A549 (cell line): ENCODE results near the gene CACNA1I. TPM values are rescaled to one million over a fixed set of nuclear protein-coding genes. Genes with fewer than 3 reads are reported as not detected.

Source experiments
- BHLHE40 ChIP-seq: IDR thresholded peaks from 2 replicates; pipeline ENCODE4 v1.6.1; 2012; ENCODE audit warnings: low read depth, low read length, inconsistent platforms
- CBX2 ChIP-seq: fragments of 200-600 bp; sonication (generic); IDR thresholded peaks from 2 replicates; pipeline ENCODE4 v1.6.1; 2016; ENCODE audit warnings: low read depth, mild to moderate bottlenecking, borderline replicate concordance
- CHD2 ChIP-seq: fragments of 150-350 bp; IDR thresholded peaks from 2 replicates; pipeline ENCODE4 v1.6.1; 2014; ENCODE audit warnings: low read length; ENCODE audit not compliant: partially characterized antibody
- EHMT2 ChIP-seq: fragments of 200-600 bp; sonication (generic); IDR thresholded peaks from 2 replicates; pipeline ENCODE4 v1.6.1; 2016; ENCODE audit warnings: antibody characterized with exemption, low read depth, mild to moderate bottlenecking, moderate library complexity
- EP300 ChIP-seq, 2 experiments: fragments of >200 bp; sonication (Bioruptor Twin); formaldehyde crosslinking; IDR thresholded peaks; 2 replicates in 1 of 2; 3 replicates in 1 of 2; pipeline ENCODE4 v1.6.1; 2016 to 2017
- ESRRA ChIP-seq: fragments of 150-350 bp; IDR thresholded peaks from 2 replicates; pipeline ENCODE4 v1.6.1; 2014; ENCODE audit warnings: mild to moderate bottlenecking, low read length, borderline replicate concordance
- FOSL2 ChIP-seq, 2 experiments: fragments of 450-650 bp in 1 of 2; fragments of >200 bp in 1 of 2; sonication (Bioruptor Twin) in 1 of 2; formaldehyde crosslinking; IDR thresholded peaks; 2 replicates each; pipeline versions ENCODE4 v1.5.0 to v1.6.1; 2016 to 2020; ENCODE audit warnings: mild to moderate bottlenecking in 1 of 2, moderate library complexity in 1 of 2
- FOXS1 ChIP-seq: fragments of 250-450 bp; sonication (Bioruptor Pico); IDR thresholded peaks from 2 replicates; pipeline ENCODE4 v1.5.0; 2020; ENCODE audit warnings: mild to moderate bottlenecking, moderate library complexity
- HEYL ChIP-seq: fragments of 250-450 bp; sonication (Bioruptor Pico); IDR thresholded peaks from 2 replicates; pipeline ENCODE4 v1.8.0; 2021; ENCODE audit warnings: mild to moderate bottlenecking, moderate library complexity
- JUNB ChIP-seq: fragments of >200 bp; sonication (Bioruptor Twin); formaldehyde crosslinking; IDR thresholded peaks from 2 replicates; pipeline ENCODE4 v1.6.1; 2016
- MAZ ChIP-seq: fragments of 150-350 bp; IDR thresholded peaks from 2 replicates; pipeline ENCODE4 v1.6.1; 2014; ENCODE audit warnings: antibody characterized with exemption, low read depth, low read length, borderline replicate concordance
- MYC ChIP-seq: IDR thresholded peaks from 2 replicates; pipeline ENCODE4 v1.6.1; 2012; ENCODE audit warnings: mild to moderate bottlenecking, inconsistent platforms, low read length, improper control_type of control experiment, borderline replicate concordance
- NFE2L2 ChIP-seq: fragments of 150-350 bp; conservative IDR thresholded peaks from 2 replicates; pipeline ENCODE4 v1.6.1; 2014; ENCODE audit warnings: low read length
- NPAS2 ChIP-seq: fragments of 250-450 bp; sonication (Bioruptor Pico); IDR thresholded peaks from 2 replicates; pipeline ENCODE4 v1.8.0; 2022; ENCODE audit warnings: mild to moderate bottlenecking, moderate library complexity, borderline replicate concordance
- NR3C1 ChIP-seq: fragments of >200 bp; sonication (Bioruptor Twin); formaldehyde crosslinking; IDR thresholded peaks from 3 replicates; pipeline ENCODE4 v1.6.1; 2017
- PHF8 ChIP-seq: fragments of 200-600 bp; sonication (generic); IDR thresholded peaks from 2 replicates; pipeline ENCODE4 v1.6.1; 2016; ENCODE audit warnings: low read depth, mild to moderate bottlenecking, antibody characterized with exemption, moderate library complexity, borderline replicate concordance
- POLR2A ChIP-seq: IDR thresholded peaks from 2 replicates; pipeline ENCODE4 v1.6.1; 2012; ENCODE audit warnings: mild to moderate bottlenecking, low read length
- POLR2AphosphoS2 ChIP-seq: conservative IDR thresholded peaks from 2 replicates; pipeline ENCODE4 v1.6.1; 2012; ENCODE audit warnings: low read length, improper control_type of control experiment, inconsistent platforms
- RAD21 ChIP-seq, 2 experiments: fragments of >200 bp in 1 of 2; sonication (Bioruptor Twin) in 1 of 2; formaldehyde crosslinking in 1 of 2; IDR thresholded peaks in 1 of 2; conservative IDR thresholded peaks in 1 of 2; 2 replicates in 1 of 2; 3 replicates in 1 of 2; pipeline ENCODE4 v1.6.1; 2012 to 2018; ENCODE audit warnings: inconsistent platforms in 1 of 2
- RARB ChIP-seq: fragments of 250-450 bp; sonication (Bioruptor Pico); IDR thresholded peaks from 2 replicates; pipeline ENCODE4 v1.8.0; 2021; ENCODE audit warnings: mild to moderate bottlenecking, moderate library complexity
- RNF2 ChIP-seq: fragments of 200-600 bp; sonication (generic); IDR thresholded peaks from 2 replicates; pipeline ENCODE4 v1.6.1; 2016; ENCODE audit warnings: low read depth, mild to moderate bottlenecking, antibody characterized with exemption, moderate library complexity, borderline replicate concordance
- SREBF2 ChIP-seq: fragments of 450-650 bp; IDR thresholded peaks from 2 replicates; pipeline ENCODE4 v1.6.1; 2014; ENCODE audit warnings: mild to moderate bottlenecking, moderate library complexity
- TFCP2L1 ChIP-seq: fragments of 250-450 bp; sonication (Bioruptor Pico); IDR thresholded peaks from 2 replicates; pipeline ENCODE4 v1.5.0; 2021; ENCODE audit warnings: mild to moderate bottlenecking
- TP53 ChIP-seq: fragments of 250-450 bp; sonication (Bioruptor Pico); IDR thresholded peaks from 2 replicates; pipeline ENCODE4 v1.5.0; 2021; ENCODE audit warnings: mild to moderate bottlenecking, moderate library complexity
- ZC3H11A ChIP-seq: fragments of 450-650 bp; IDR thresholded peaks from 2 replicates; pipeline ENCODE4 v1.6.1; 2014; ENCODE audit warnings: antibody characterized with exemption, mild to moderate bottlenecking
- ZFP36 ChIP-seq: fragments of 450-650 bp; IDR thresholded peaks from 2 replicates; pipeline ENCODE4 v1.6.1; 2014; ENCODE audit warnings: borderline replicate concordance; ENCODE audit not compliant: partially characterized antibody
- polyA plus RNA-seq, 4 experiments: library from polyadenylated mRNA; depleted of rRNA in 3 of 4; stranded (reverse); fragments of >200 nt; fragmentation: RNase III in 1 of 4; extraction: RNeasy Plus Mini Kit Qiagen cat#74134 plus additional on column Dnase treatment in 1 of 4; gene quantifications; 2 replicates in 3 of 4; 3 replicates in 1 of 4; pipeline ENCODE4 v1.2.3, GENCODE V29; 2011 to 2017
- TF ChIP-seq, protein P1 (sequence below): fragments of 200-600 bp; sonication (generic); IDR thresholded peaks from 2 replicates; pipeline ENCODE4 v1.6.1; 2016; ENCODE audit warnings: antibody characterized with exemption, mild to moderate bottlenecking, moderate library complexity
- TF ChIP-seq, protein P2 (sequence below): fragments of >200 bp; sonication (Bioruptor Twin); formaldehyde crosslinking; IDR thresholded peaks from 3 replicates; pipeline ENCODE4 v1.6.1; 2016
- TF ChIP-seq, protein P3 (sequence below): fragments of 150-350 bp; IDR thresholded peaks from 2 replicates; pipeline ENCODE4 v1.6.1; 2014; ENCODE audit warnings: low read depth, mild to moderate bottlenecking, low read length
- TF ChIP-seq, protein P4 (sequence below): fragments of 250-450 bp; sonication (Bioruptor Pico); IDR thresholded peaks from 2 replicates; pipeline ENCODE4 v1.5.0; 2020; ENCODE audit warnings: low read depth, mild to moderate bottlenecking, moderate library complexity
- TF ChIP-seq, protein P5 (sequence below): fragments of >200 bp; sonication (Bioruptor Twin); formaldehyde crosslinking; IDR thresholded peaks from 2 replicates; pipeline ENCODE4 v1.6.1; 2016
- TF ChIP-seq, protein P6 (sequence below): IDR thresholded peaks from 2 replicates; pipeline ENCODE4 v1.6.1; 2012
- TF ChIP-seq, protein P7 (sequence below): fragments of >200 bp; sonication (Bioruptor Twin); formaldehyde crosslinking; IDR thresholded peaks from 3 replicates; pipeline ENCODE4 v1.5.1; 2016

CACNA1I gene
- polyA plus RNA-seq, 2 of the 4 experiments (the other 2 are of a cell fraction) = 0.03 to 0.13 TPM

DNA sequence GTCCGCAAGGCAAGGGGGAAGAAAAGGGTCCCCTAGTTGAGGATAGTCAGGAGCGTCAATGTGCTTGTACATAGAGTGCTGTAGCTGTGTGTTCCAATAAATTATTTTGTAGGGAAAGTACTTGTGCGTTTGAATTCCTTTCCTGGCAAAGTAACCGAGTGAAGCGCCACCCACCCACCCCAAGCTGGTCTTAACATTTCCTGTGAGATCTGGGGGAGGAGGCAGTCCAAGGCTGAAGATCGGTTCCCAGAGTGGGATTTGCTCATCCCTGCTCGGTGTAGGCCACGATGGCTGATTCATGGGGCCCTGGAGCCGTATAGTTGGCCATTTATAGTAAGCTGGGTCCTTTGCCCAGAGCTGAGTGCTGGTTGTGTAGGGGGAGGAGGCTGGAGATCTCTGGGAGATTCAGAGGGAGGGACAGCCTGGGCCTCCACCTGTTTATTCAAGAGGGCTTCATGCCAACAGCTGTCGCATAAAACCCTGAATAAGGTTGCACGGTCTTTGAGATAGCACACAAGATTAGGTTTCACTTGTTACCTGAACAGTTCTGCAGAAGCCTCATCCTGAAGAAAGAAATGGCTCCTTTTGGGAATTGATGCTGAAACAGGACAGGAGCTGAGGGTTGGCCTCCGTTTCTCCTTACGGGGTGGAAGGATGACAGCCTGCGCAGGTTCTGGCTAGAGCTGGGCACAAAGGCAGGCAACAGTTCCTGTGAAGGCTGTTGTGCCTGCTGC is 47.8 kb upstream of the CACNA1I start (continued):
- TF ChIP-seq ZC3H11A (no peak), MYC (no peak), TP53 (peak; percentile 88; the same call in 1 of the 2 replicates), MAZ (no peak), CBX2 (no peak), NFE2L2 (no peak), NR3C1 (no peak), POLR2AphosphoS2 (no peak; the same call in none of the 2 replicates), TFCP2L1 (CRISPR knock-in tag) (peak; percentile 89), RAD21 (conservative IDR thresholded peaks at IDR 0.05 in 1 of 2, IDR thresholded peaks at IDR 0.05 in 1 of 2) (no peak), ZFP36 (no peak), BHLHE40 (no peak), SREBF2 (no peak), POLR2A (0 out of 2 replicates have a peak, but pooled peaks have one; percentile 12), PHF8 (no peak), ESRRA (no peak), NPAS2 (CRISPR knock-in tag) (no peak), CHD2 (no peak), RNF2 (no peak), EHMT2 (no peak), HEYL (CRISPR knock-in tag) (no peak), FOSL2 (IDR thresholded peaks at IDR 0.05) (no peak), FOSL2 (CRISPR knock-in tag; IDR thresholded peaks at IDR 0.05) (peak; percentile 10; the same call in 1 of the 2 replicates), FOXS1 (CRISPR knock-in tag) (no peak), EP300 (IDR thresholded peaks at IDR 0.05) (no peak), RARB (peak; percentile 82; the same call in 1 of the 2 replicates), JUNB (no peak)
- TF ChIP-seq, protein P1, sequence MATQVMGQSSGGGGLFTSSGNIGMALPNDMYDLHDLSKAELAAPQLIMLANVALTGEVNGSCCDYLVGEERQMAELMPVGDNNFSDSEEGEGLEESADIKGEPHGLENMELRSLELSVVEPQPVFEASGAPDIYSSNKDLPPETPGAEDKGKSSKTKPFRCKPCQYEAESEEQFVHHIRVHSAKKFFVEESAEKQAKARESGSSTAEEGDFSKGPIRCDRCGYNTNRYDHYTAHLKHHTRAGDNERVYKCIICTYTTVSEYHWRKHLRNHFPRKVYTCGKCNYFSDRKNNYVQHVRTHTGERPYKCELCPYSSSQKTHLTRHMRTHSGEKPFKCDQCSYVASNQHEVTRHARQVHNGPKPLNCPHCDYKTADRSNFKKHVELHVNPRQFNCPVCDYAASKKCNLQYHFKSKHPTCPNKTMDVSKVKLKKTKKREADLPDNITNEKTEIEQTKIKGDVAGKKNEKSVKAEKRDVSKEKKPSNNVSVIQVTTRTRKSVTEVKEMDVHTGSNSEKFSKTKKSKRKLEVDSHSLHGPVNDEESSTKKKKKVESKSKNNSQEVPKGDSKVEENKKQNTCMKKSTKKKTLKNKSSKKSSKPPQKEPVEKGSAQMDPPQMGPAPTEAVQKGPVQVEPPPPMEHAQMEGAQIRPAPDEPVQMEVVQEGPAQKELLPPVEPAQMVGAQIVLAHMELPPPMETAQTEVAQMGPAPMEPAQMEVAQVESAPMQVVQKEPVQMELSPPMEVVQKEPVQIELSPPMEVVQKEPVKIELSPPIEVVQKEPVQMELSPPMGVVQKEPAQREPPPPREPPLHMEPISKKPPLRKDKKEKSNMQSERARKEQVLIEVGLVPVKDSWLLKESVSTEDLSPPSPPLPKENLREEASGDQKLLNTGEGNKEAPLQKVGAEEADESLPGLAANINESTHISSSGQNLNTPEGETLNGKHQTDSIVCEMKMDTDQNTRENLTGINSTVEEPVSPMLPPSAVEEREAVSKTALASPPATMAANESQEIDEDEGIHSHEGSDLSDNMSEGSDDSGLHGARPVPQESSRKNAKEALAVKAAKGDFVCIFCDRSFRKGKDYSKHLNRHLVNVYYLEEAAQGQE = no peak
- TF ChIP-seq, protein P2, sequence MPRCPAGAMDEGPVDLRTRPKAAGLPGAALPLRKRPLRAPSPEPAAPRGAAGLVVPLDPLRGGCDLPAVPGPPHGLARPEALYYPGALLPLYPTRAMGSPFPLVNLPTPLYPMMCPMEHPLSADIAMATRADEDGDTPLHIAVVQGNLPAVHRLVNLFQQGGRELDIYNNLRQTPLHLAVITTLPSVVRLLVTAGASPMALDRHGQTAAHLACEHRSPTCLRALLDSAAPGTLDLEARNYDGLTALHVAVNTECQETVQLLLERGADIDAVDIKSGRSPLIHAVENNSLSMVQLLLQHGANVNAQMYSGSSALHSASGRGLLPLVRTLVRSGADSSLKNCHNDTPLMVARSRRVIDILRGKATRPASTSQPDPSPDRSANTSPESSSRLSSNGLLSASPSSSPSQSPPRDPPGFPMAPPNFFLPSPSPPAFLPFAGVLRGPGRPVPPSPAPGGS = no peak; the same call in 2 of the 3 replicates
- TF ChIP-seq, protein P3, sequence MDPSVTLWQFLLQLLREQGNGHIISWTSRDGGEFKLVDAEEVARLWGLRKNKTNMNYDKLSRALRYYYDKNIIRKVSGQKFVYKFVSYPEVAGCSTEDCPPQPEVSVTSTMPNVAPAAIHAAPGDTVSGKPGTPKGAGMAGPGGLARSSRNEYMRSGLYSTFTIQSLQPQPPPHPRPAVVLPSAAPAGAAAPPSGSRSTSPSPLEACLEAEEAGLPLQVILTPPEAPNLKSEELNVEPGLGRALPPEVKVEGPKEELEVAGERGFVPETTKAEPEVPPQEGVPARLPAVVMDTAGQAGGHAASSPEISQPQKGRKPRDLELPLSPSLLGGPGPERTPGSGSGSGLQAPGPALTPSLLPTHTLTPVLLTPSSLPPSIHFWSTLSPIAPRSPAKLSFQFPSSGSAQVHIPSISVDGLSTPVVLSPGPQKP = no peak
- TF ChIP-seq, protein P4, sequence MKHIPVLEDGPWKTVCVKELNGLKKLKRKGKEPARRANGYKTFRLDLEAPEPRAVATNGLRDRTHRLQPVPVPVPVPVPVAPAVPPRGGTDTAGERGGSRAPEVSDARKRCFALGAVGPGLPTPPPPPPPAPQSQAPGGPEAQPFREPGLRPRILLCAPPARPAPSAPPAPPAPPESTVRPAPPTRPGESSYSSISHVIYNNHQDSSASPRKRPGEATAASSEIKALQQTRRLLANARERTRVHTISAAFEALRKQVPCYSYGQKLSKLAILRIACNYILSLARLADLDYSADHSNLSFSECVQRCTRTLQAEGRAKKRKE (CRISPR knock-in tag) = no peak
- TF ChIP-seq, protein P5, sequence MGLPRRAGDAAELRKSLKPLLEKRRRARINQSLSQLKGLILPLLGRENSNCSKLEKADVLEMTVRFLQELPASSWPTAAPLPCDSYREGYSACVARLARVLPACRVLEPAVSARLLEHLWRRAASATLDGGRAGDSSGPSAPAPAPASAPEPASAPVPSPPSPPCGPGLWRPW = no peak
- TF ChIP-seq, protein P6, sequence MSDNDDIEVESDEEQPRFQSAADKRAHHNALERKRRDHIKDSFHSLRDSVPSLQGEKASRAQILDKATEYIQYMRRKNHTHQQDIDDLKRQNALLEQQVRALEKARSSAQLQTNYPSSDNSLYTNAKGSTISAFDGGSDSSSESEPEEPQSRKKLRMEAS = no peak
- TF ChIP-seq, protein P7, sequence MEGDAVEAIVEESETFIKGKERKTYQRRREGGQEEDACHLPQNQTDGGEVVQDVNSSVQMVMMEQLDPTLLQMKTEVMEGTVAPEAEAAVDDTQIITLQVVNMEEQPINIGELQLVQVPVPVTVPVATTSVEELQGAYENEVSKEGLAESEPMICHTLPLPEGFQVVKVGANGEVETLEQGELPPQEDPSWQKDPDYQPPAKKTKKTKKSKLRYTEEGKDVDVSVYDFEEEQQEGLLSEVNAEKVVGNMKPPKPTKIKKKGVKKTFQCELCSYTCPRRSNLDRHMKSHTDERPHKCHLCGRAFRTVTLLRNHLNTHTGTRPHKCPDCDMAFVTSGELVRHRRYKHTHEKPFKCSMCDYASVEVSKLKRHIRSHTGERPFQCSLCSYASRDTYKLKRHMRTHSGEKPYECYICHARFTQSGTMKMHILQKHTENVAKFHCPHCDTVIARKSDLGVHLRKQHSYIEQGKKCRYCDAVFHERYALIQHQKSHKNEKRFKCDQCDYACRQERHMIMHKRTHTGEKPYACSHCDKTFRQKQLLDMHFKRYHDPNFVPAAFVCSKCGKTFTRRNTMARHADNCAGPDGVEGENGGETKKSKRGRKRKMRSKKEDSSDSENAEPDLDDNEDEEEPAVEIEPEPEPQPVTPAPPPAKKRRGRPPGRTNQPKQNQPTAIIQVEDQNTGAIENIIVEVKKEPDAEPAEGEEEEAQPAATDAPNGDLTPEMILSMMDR = no peak
